HFFc6 (cell line): Measurements from ENCODE around the gene MAD1L1. TPM values are rescaled to one million over a fixed set of nuclear protein-coding genes. Genes with fewer than 3 reads are reported as not detected.

Experiments
- DNase-seq: peaks from one replicate; pipeline ENCODE4 v3.0.0-alpha.2; 2018
- H3K27ac Mint-ChIP-seq: 2 replicates; pipeline ENCODE4 v1.8.0; 2020; ENCODE audit warnings: mild to moderate bottlenecking, mixed read lengths
- H3K27me3 Mint-ChIP-seq: 2 replicates; pipeline ENCODE4 v1.8.0; 2021; ENCODE audit warnings: mild to moderate bottlenecking, moderate library complexity, mixed read lengths; ENCODE audit not compliant: insufficient read depth
- H3K36me3 Mint-ChIP-seq: 2 replicates; pipeline ENCODE4 v1.8.0; 2021; ENCODE audit warnings: low read depth, mixed read lengths
- H3K4me1 Mint-ChIP-seq: 2 replicates; pipeline ENCODE4 v1.8.0; 2020; ENCODE audit warnings: low read depth, mixed read lengths
- H3K4me3 Mint-ChIP-seq: 2 replicates; pipeline ENCODE4 v1.8.0; 2020; ENCODE audit warnings: mild to moderate bottlenecking, moderate library complexity, mixed read lengths
- H3K9me3 Mint-ChIP-seq: 2 replicates; pipeline ENCODE4 v1.8.0; 2020; ENCODE audit warnings: mild to moderate bottlenecking, mixed read lengths
- CTCF ChIP-seq: fragments of 200-600 bp; sonication (generic); IDR thresholded peaks from 2 replicates; pipeline ENCODE4 v1.5.0; 2021; ENCODE audit warnings: antibody characterized with exemption, mild to moderate bottlenecking
- total RNA-seq, 6 experiments: library from RNA; stranded (reverse); fragmentation: NEBNext Ultra II Directional; extraction: Animal tissue kit (Norgen Biotek cat#: 25700); gene quantifications; 2 replicates in 1 of 6; 3 replicates in 5 of 6; pipeline ENCODE4 v1.2.3, GENCODE V29; 2021

The MAD1L1 gene
- total RNA-seq, 6 experiments from 2014 or later: 34.6 to 44.8 (median 40.2) TPM

GRCh38 chr7:2106924-2107323 is 125.8 kb downstream of the MAD1L1 start:
- Mint-ChIP-seq H3K4me1 (peaks cover 56% of the 10 kb centered on the region), H3K27me3 (peaks cover 4% of the 10 kb centered on the region), H3K36me3 (peaks cover 15% of the 10 kb centered on the region), H3K4me3 (no peak overlapping the region), H3K9me3 (no peaks in the 10 kb centered on the region), H3K27ac (no peak overlapping the region)
- peak; percentile 26 for DNase-seq
- no peak for TF ChIP-seq CTCF

GRCh38 chr7:2106440-2106839 is 126.3 kb downstream of the MAD1L1 start:
- H3K4me1 Mint-ChIP-seq: peaks cover 51% of the 10 kb centered on the region
- no peaks in the 10 kb centered on the region for H3K9me3 Mint-ChIP-seq
- TF ChIP-seq CTCF: no peak
- no peak for DNase-seq
- H3K27ac Mint-ChIP-seq: no peak overlapping the region
- no peak overlapping the region for H3K4me3 Mint-ChIP-seq
- peaks cover 4% of the 10 kb centered on the region for H3K27me3 Mint-ChIP-seq
- H3K36me3 Mint-ChIP-seq: peaks cover 15% of the 10 kb centered on the region

- TF ChIP-seq CTCF: no peak
- no peak overlapping the region for H3K27ac Mint-ChIP-seq
- peaks cover 46% of the 10 kb centered on the region for H3K4me1 Mint-ChIP-seq
- no peak for DNase-seq
- no peak overlapping the region for H3K4me3 Mint-ChIP-seq
- H3K36me3 Mint-ChIP-seq: peaks cover 15% of the 10 kb centered on the region
- H3K9me3 Mint-ChIP-seq: no peaks in the 10 kb centered on the region
- H3K27me3 Mint-ChIP-seq: peaks cover 4% of the 10 kb centered on the region
Measured at GRCh38 chr7:2105917-2106316, 126.8 kb downstream of the MAD1L1 start.

DNA sequence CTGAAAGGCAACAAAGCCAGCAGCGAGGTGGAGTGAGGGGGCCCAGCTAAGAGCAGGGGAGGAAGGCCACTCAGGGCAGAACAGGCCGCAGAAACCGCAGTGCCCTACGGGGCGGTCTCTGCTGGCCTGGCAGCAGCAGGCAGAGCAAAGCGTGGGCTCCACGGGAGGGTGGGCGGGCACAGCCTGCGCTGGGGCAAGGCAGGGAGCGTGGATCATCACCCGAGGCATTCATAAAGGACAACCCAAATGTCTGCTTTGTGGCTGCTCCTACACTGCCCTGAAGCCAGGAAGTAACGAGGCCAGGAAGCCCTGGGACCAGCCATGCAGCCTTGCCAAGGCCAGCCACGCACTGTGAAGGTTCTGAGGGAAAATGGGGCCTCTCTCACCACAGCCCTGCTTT is 127.5 kb downstream of the MAD1L1 start:
- DNase-seq: no peak
- Mint-ChIP-seq H3K27ac (peak overlapping the region; percentile 81), H3K9me3 (no peaks in the 10 kb centered on the region), H3K27me3 (no peaks in the 10 kb centered on the region; the same call in none of the 2 replicates), H3K4me1 (peaks cover 42% of the 10 kb centered on the region), H3K4me3 (no peak overlapping the region), H3K36me3 (peaks cover 10% of the 10 kb centered on the region)
- TF ChIP-seq CTCF: no peak

DNA sequence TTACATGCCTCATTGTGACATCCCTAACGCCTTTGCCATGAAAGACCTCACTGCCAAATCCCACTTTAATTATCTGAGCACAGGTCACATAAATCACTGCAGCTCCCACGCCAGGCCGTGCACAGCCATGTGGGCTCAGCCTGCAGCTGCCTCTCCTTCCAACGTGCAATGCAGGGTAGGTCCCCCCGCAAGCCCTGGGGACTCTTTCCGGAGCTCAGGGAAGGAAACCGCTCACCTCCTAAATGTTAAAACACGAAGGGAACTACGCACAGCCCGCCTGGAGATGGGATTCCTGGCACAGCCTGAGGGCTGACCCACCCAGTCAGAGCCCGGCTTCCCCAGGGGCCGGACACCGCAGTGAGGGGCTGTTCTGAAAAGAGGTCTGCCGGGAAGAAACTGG is 128.0 kb downstream of the MAD1L1 start:
- Mint-ChIP-seq H3K27me3 (peaks cover 2% of the 10 kb centered on the region), H3K27ac (peak overlapping the region; percentile 81; the same call in 1 of the 2 replicates), H3K4me3 (no peak overlapping the region), H3K9me3 (no peaks in the 10 kb centered on the region), H3K36me3 (peaks cover 5% of the 10 kb centered on the region), H3K4me1 (peaks cover 42% of the 10 kb centered on the region)
- no peak for DNase-seq
- no peak for TF ChIP-seq CTCF
